Stimulated activated naive CD4-positive, alpha-beta T cell treated with Interleukin-2 at 50 U/mL for 16 hours (primary cell): ENCODE data around the gene PLAGL2.
A peak's percentile ranks its signal among the peaks of the same experiment; 100 is the strongest.
"Not testable (repeated sequence)": the region's sequence is repeated elsewhere in the genome, so short reads cannot be mapped to it uniquely, and the experiment has no call there.

Experiments
- DNase-seq: peaks from one replicate; lab custom pipeline; 2025; lab: John Stamatoyannopoulos, UW

Gene PLAGL2

GRCh38 chr20:32179934-32180333, 27.6 kb downstream of the PLAGL2 start:
- no peak for DNase-seq

GRCh38 chr20:32179515-32179914, 28.0 kb downstream of the PLAGL2 start:
- no peak for DNase-seq

- DNase-seq = not testable (repeated sequence)
Measured at GRCh38 chr20:32177696-32178095, 29.8 kb downstream of the PLAGL2 start.

- DNase-seq = no peak
Measured at GRCh38 chr20:32168184-32168910, 39.2 kb downstream of the PLAGL2 start.

GRCh38 chr20:32167552-32167951, 40.0 kb downstream of the PLAGL2 start:
- no peak for DNase-seq

- DNase-seq = no peak
Measured at GRCh38 chr20:32165836-32166545, 41.6 kb downstream of the PLAGL2 start.

- DNase-seq = no peak
Measured at GRCh38 chr20:32164984-32165735, 42.4 kb downstream of the PLAGL2 start.

GRCh38 chr20:32163951-32164350, 43.6 kb downstream of the PLAGL2 start:
- DNase-seq = no peak

- no peak for DNase-seq
Measured at GRCh38 chr20:32162351-32162750, 45.2 kb downstream of the PLAGL2 start.

- no peak for DNase-seq
Measured at GRCh38 chr20:32160341-32160740, 47.2 kb downstream of the PLAGL2 start.

GRCh38 chr20:32159766-32160221, 47.7 kb downstream of the PLAGL2 start:
- DNase-seq = no peak

GRCh38 chr20:32158943-32159660, 48.4 kb downstream of the PLAGL2 start:
- DNase-seq = no peak

GRCh38 chr20:32158351-32158750, 49.2 kb downstream of the PLAGL2 start:
- no peak for DNase-seq

- DNase-seq = no peak
Measured at GRCh38 chr20:32157611-32158010, 49.9 kb downstream of the PLAGL2 start.

GRCh38 chr20:32155017-32155981, 52.2 kb downstream of the PLAGL2 start:
- peak; percentile 3 for DNase-seq

GRCh38 chr20:32153771-32154170, 53.8 kb downstream of the PLAGL2 start:
- no peak for DNase-seq

GRCh38 chr20:32153156-32153665, 54.3 kb downstream of the PLAGL2 start:
- no peak for DNase-seq

- no peak for DNase-seq
Measured at GRCh38 chr20:32152421-32153155, 55.0 kb downstream of the PLAGL2 start.

GRCh38 chr20:32150291-32150848, 57.2 kb downstream of the PLAGL2 start:
- no peak for DNase-seq
